SH-SY5Y (cell line): Measurements from ENCODE around the gene HAUS5.

ENCODE experiments used
- GATA2 ChIP-seq: IDR thresholded peaks from 2 replicates; pipeline ENCODE4 v1.6.1; 2011; ENCODE audit warnings: mild to moderate bottlenecking, low read depth, low read length
- GATA3 ChIP-seq: IDR thresholded peaks from 2 replicates; pipeline ENCODE4 v1.6.1; 2011; ENCODE audit warnings: low read depth, mild to moderate bottlenecking, low read length, moderate library complexity

GRCh38 chr19:35648017-35648961, 35.8 kb downstream of the HAUS5 start, which contains the start of gene COX6B1:
- TF ChIP-seq GATA3: no peak
- no peak; the same call in 1 of the 2 replicates for TF ChIP-seq GATA2
